SK-N-DZ (cell line): Measurements from ENCODE around the gene PITPNM1.
"Not testable (repeated sequence)": the region's sequence is repeated elsewhere in the genome, so short reads cannot be mapped to it uniquely, and the experiment has no call there.

Experiments used
- DNase-seq: peaks from one replicate; pipeline ENCODE4 v3.0.0-alpha.2; 2015; ENCODE audit warnings: low spot score

Gene PITPNM1

GRCh38 chr11:67489885-67490726, 15.1 kb downstream of the PITPNM1 start:
- no peak for DNase-seq

- DNase-seq = no peak
Measured at GRCh38 chr11:67489203-67489884, 15.8 kb downstream of the PITPNM1 start.

DNA sequence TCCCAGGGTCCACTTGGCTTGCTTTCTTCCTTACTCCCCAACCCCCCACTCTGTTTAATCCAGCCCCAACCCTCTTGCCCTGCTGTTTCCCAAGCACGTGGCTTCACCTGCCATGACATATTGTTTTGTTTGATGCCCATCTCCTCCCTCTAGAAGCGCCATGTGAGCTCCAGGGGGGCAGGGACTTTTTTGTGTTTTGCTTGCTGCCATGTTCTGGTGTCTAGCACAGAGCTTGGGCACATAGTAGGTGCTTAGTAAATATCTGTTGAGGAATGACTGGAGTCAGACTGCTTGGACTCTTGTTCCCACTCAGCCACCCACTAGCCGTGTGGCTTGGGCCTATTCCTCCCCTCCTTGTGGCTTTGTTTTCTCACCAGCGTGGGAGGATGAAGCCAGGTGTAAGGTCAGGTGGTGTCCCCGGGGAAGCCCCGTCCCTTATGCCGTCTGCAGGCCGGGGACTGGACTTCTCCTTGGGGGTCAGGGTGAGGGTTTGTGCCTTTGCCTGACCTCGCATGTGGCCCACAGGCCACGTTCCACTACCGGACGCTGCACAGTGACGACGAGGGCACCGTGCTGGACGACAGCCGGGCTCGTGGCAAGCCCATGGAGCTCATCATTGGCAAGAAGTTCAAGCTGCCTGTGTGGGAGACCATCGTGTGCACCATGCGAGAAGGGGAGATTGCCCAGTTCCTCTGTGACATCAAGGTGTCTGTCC, 18.5 kb downstream of the PITPNM1 start:
- no peak for DNase-seq

GRCh38 chr11:67485873-67486361, 19.2 kb downstream of the PITPNM1 start:
- DNase-seq = not testable (repeated sequence)

GRCh38 chr11:67484847-67485311, 20.3 kb downstream of the PITPNM1 start:
- DNase-seq = no peak

GRCh38 chr11:67483831-67484665, 21.1 kb downstream of the PITPNM1 start:
- DNase-seq = no peak

GRCh38 chr11:67482827-67483798, 22.1 kb downstream of the PITPNM1 start, which contains the start of gene AIP:
Gene AIP (plus strand): TSS chr11:67483026. CDS start chr11:67483159, 133 bp downstream.
- peak; percentile 99 for DNase-seq

GRCh38 chr11:67482275-67482826, 22.8 kb downstream of the PITPNM1 start:
- DNase-seq = no peak

- not testable (repeated sequence) for DNase-seq
Measured at GRCh38 chr11:67477344-67478050, 27.7 kb downstream of the PITPNM1 start.

DNA sequence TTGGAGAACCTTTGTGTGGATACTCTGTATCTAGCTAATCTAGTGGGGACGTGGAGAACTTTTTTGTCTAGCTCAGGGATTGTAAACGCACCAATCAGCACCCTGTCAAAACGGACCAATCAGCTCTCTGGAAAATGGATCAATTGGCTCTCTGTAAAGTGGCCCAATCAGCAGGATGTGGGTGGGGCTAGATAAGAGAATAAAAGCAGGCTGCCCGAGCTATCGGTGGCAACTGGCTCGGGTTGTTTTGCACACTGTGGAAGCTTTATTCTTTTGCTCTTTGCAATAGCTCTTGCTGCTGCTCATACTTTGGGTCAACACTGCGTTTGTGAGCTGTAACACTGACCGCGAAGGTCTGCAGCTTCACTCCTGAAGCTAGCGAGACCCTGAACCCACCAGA, 28.5 kb downstream of the PITPNM1 start:
- DNase-seq = not testable (repeated sequence)

GRCh38 chr11:67472882-67473281, 32.3 kb downstream of the PITPNM1 start:
- no peak for DNase-seq

- DNase-seq = no peak
Measured at GRCh38 chr11:67470337-67471002, 34.7 kb downstream of the PITPNM1 start.

GRCh38 chr11:67469508-67469811, 35.7 kb downstream of the PITPNM1 start:
- DNase-seq = no peak

DNA sequence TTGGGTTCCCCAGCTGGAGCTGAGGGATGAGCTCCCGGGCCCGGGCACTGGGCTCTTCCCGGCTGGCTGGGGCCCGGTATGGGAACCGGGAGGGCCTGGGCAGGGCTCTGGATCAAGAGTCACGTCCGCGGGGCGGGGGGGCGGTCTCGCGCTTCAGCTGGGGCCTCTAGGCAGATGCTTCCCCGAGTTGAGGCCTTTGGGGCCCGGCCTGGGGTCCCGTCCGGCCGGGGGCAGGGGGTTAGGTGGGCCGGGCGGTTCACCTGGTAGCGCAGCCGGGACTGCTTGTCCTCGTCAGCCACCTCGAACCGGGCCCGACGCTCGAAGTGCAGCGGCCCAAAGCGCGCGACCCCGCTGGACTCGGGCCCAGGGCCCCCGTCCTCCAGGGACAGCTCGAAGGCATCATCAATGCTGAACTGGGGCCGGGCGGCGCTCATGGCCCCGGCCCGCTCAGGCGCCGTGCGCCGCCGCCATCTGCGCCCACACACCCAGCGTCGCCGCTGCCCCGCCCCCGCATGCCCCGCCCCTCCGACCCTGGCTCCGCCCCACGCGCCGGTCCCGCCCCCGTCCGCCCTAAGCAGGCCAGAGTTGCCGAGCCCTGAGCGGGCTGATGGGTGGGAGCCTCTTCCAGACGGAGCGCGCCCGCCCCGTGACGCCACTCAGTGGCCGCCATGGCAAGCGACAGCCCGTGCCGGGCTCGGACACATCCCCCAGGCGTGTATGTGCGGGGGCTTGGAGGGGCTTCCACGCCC, 36.2 kb downstream of the PITPNM1 start, which contains the start of gene TMEM134:
Gene TMEM134 (minus strand): TSS at position 493 of the 749 bp plus-strand sequence. CDS start 59 bp downstream, at position 434.
- peak; percentile 90 for DNase-seq

DNA sequence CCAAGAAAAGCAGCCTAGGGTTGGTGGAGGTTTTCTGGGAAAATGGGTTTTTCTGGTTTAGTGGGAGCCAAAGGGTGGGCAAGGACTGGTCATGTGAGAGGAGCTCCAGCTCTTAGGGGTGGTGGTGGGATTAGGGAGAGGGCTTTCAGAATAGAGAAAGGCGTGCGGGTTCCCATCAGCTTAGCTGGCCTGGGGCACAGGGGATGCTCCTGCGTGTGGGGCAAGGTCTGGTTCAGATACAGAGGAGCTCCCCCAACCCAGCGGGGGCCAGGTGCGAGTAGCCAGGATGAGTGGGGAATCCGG, 36.8 kb downstream of the PITPNM1 start:
- no peak for DNase-seq

- DNase-seq = no peak
Measured at GRCh38 chr11:67468056-67468455, 37.1 kb downstream of the PITPNM1 start.

- no peak for DNase-seq
Measured at GRCh38 chr11:67466962-67467771, 38.0 kb downstream of the PITPNM1 start.
